H1 (cell line): ENCODE results near the gene TMEM39A. TPM values are rescaled to one million over a fixed set of nuclear protein-coding genes. Genes with fewer than 3 reads are reported as not detected.

ENCODE experiments used
- PHF8 ChIP-seq: fragments of 200-600 bp; sonication (generic); conservative IDR thresholded peaks from 2 replicates; pipeline ENCODE4 v1.7.1; 2012; ENCODE audit warnings: low read depth, mild to moderate bottlenecking, inconsistent platforms, low read length, moderate library complexity
- POU5F1 ChIP-seq: IDR thresholded peaks from 2 replicates; pipeline ENCODE4 v1.6.1; 2011; ENCODE audit warnings: low read depth, mild to moderate bottlenecking, low read length, moderate library complexity
- SP4 ChIP-seq: IDR thresholded peaks from 2 replicates; pipeline ENCODE4 v1.6.1; 2012; ENCODE audit warnings: low read length, inconsistent platforms
- polyA plus RNA-seq, 7 experiments: library from polyadenylated mRNA; depleted of rRNA in 3 of 7; stranded (reverse) in 5 of 7; unstranded in 2 of 7; fragments of >200 nt in 5 of 7; fragments of 200-250 nt in 2 of 7; gene quantifications; 1 replicate in 5 of 7; 2 replicates in 1 of 7; 4 replicates in 1 of 7; pipeline versions ENCODE4 v1.2.1 to v1.2.3, GENCODE V29; 2011 to 2013; ENCODE audit warnings: missing spikeins in 2 of 7, mixed read lengths in 2 of 7
- total RNA-seq: library from RNA; stranded (reverse); fragmentation: NEBNext Ultra II Directional; extraction: Animal tissue kit (Norgen Biotek cat#: 25700); gene quantifications from 2 replicates; pipeline ENCODE4 v1.2.1, GENCODE V29; 2021

The TMEM39A gene
- total and polyA plus RNA-seq, 2 of the 8 experiments (the other 6 are each of a cell fraction or from before 2014, with no cell fraction given), result 26.8 to 36.1 TPM

GRCh38 chr3:119402791-119403190 lies 60.6 kb downstream of the TMEM39A start (continued):
- TF ChIP-seq SP4, result no peak
- TF ChIP-seq POU5F1, result no peak
- no peak for TF ChIP-seq PHF8
